HFF-Myc (cell line): ENCODE results near the gene OPA3.

Experiments
- DNase-seq: peaks from one replicate; pipeline ENCODE4 v3.0.0-alpha.2; 2011; ENCODE audit warnings: low read depth; ENCODE audit errors: extremely low read depth
- H3K4me3 ChIP-seq: replicated peaks from 2 replicates; pipeline ENCODE4 v1.5.1; 2011; ENCODE audit warnings: low read depth, mild to moderate bottlenecking, control low read depth, low read length
- CTCF ChIP-seq: IDR thresholded peaks from 2 replicates; pipeline ENCODE4 v1.5.1; 2012; ENCODE audit warnings: mild to moderate bottlenecking, low read depth, low read length, control low read depth; ENCODE audit errors: missing control alignments

Gene OPA3

GRCh38 chr19:45509692-45510015 lies 74.9 kb downstream of the OPA3 start:
- no peak for DNase-seq
- H3K4me3 ChIP-seq, result peak overlapping the region; percentile 99
- TF ChIP-seq CTCF, result no peak

- peak overlapping the region; percentile 99 for H3K4me3 ChIP-seq
- TF ChIP-seq CTCF, result no peak
- no peak for DNase-seq
These were observed 75.5 kb downstream of the OPA3 start for GRCh38 chr19:45508861-45509691.

GRCh38 chr19:45508417-45508860 lies 76.2 kb downstream of the OPA3 start:
- H3K4me3 ChIP-seq, result peak overlapping the region; percentile 99
- no peak for TF ChIP-seq CTCF
- no peak for DNase-seq

GRCh38 chr19:45507872-45508416 lies 76.7 kb downstream of the OPA3 start:
- DNase-seq, result no peak
- H3K4me3 ChIP-seq, result peak overlapping the region; percentile 99
- TF ChIP-seq CTCF, result no peak

- no peak for DNase-seq
- H3K4me3 ChIP-seq, result peak within 1 kb of the TSS; percentile 99
- TF ChIP-seq CTCF, result no peak
These were observed 77.4 kb downstream of the OPA3 start, which contains the start of gene VASP for GRCh38 chr19:45506989-45507871. TSS of gene VASP (plus strand) at chr19:45507479. CDS start at chr19:45507772, 293 bp downstream.

- DNase-seq, result no peak
- TF ChIP-seq CTCF, result peak; percentile 48
- H3K4me3 ChIP-seq, result peak overlapping the region; percentile 99
These were observed 78.2 kb downstream of the OPA3 start for GRCh38 chr19:45506246-45506988.
